ENCODE measurements around the gene KSR1.

- TF ChIP-seq POLR2A (IDR thresholded peaks at IDR 0.05): no peak
- TF ChIP-seq CTCF (IDR thresholded peaks at IDR 0.05): no peak
- no peak for TF ChIP-seq POLR2AphosphoS5 (IDR thresholded peaks at IDR 0.05)
Measured at GRCh38 chr17:27457360-27457715, 1.1 kb downstream of the KSR1 start.
